A673 (cell line): ENCODE results near the gene CCNK. TPM values are rescaled to one million over a fixed set of nuclear protein-coding genes. Genes with fewer than 3 reads are reported as not detected.

Experiments
- BruUV-seq: library from RNA; stranded (reverse); fragments of 400-500 nt; replicated peaks from 2 replicates; lab custom pipeline; 2021; lab: Mats Ljungman, UMichigan
- CTCF ChIA-PET: fragments of 300-600 bp; sonication (Branson Sonifier 250); formaldehyde crosslinking; loops from one replicate; lab custom pipeline; 2022; ENCODE audit warnings: antibody characterized with exemption; lab: Charles Lee
- POLR2A ChIA-PET: fragments of 300-600 bp; sonication (Branson Sonifier 250); formaldehyde crosslinking; loops from one replicate; lab custom pipeline; 2022; ENCODE audit warnings: antibody characterized with exemption; ENCODE audit not compliant: low non-redundant PET; lab: Charles Lee
- DNase-seq: peaks from one replicate; pipeline ENCODE4 v3.0.0-alpha.2; 2015; ENCODE audit warnings: low spot score
- H3K27ac ChIP-seq: fragments of 200-600 bp; sonication (generic); 2 replicates; pipeline ENCODE4 v1.5.1; 2016; ENCODE audit warnings: mixed run types, low read depth, mild to moderate bottlenecking, mixed read lengths, antibody characterized with exemption, low read length; ENCODE audit not compliant: poor library complexity, severe bottlenecking
- H3K27me3 ChIP-seq: fragments of 200-600 bp; sonication (generic); replicated peaks from 2 replicates; pipeline ENCODE4 v1.6.1; 2017; ENCODE audit warnings: mixed run types, low read depth, mild to moderate bottlenecking, mixed read lengths, antibody characterized with exemption, low read length; ENCODE audit not compliant: insufficient read depth, poor library complexity
- H3K36me3 ChIP-seq: fragments of 200-600 bp; sonication (generic); 2 replicates; pipeline ENCODE4 v1.6.1; 2016; ENCODE audit warnings: mixed run types, mild to moderate bottlenecking, mixed read lengths, antibody characterized with exemption, low read length; ENCODE audit not compliant: insufficient read depth, poor library complexity, severe bottlenecking
- H3K4me1 ChIP-seq: fragments of 200-600 bp; sonication (generic); 2 replicates; pipeline ENCODE4 v1.6.1; 2017; ENCODE audit warnings: mixed run types, mild to moderate bottlenecking, mixed read lengths, antibody characterized with exemption, low read length; ENCODE audit not compliant: insufficient read depth, poor library complexity, severe bottlenecking
- H3K4me3 ChIP-seq: fragments of 200-600 bp; sonication (generic); 2 replicates; pipeline ENCODE4 v1.5.1; 2016; ENCODE audit warnings: low read depth, mixed run types, mild to moderate bottlenecking, mixed read lengths, low read length; ENCODE audit not compliant: poor library complexity, severe bottlenecking
- H3K9me3 ChIP-seq: fragments of 200-600 bp; sonication (generic); 2 replicates; pipeline ENCODE4 v1.6.1; 2016; ENCODE audit warnings: mixed run types, low read depth, mild to moderate bottlenecking, mixed read lengths, antibody characterized with exemption, low read length; ENCODE audit not compliant: poor library complexity, severe bottlenecking
- EZH2 ChIP-seq: fragments of 200-600 bp; sonication (generic); IDR thresholded peaks from 2 replicates; pipeline ENCODE4 v1.6.1; 2017; ENCODE audit warnings: borderline replicate concordance, low read depth, mild to moderate bottlenecking, mixed read lengths, antibody characterized with exemption, low read length; ENCODE audit not compliant: poor library complexity, severe bottlenecking
- intact Hi-C: fragments of 100-400 bp; cut with micrococcal nuclease; formaldehyde crosslinking; loops from one replicate; pipeline ENCODE4 v1.10.0; 2022; ENCODE audit not compliant: unreplicated experiment
- total RNA-seq: library from RNA; stranded (reverse); gene quantifications from 2 replicates; pipeline ENCODE4 v1.2.3, GENCODE V29; 2021
- TF ChIP-seq, protein P1 (sequence below): fragments of 300-800, 200-600 bp; sonication (generic); conservative IDR thresholded peaks from 2 replicates; pipeline ENCODE4 v1.5.1; 2017; ENCODE audit warnings: low read depth, mild to moderate bottlenecking, antibody characterized with exemption, low read length, moderate library complexity, mixed read lengths

The CCNK gene
- total RNA-seq, 1 experiment from 2014 or later = 88.0 TPM

DNA sequence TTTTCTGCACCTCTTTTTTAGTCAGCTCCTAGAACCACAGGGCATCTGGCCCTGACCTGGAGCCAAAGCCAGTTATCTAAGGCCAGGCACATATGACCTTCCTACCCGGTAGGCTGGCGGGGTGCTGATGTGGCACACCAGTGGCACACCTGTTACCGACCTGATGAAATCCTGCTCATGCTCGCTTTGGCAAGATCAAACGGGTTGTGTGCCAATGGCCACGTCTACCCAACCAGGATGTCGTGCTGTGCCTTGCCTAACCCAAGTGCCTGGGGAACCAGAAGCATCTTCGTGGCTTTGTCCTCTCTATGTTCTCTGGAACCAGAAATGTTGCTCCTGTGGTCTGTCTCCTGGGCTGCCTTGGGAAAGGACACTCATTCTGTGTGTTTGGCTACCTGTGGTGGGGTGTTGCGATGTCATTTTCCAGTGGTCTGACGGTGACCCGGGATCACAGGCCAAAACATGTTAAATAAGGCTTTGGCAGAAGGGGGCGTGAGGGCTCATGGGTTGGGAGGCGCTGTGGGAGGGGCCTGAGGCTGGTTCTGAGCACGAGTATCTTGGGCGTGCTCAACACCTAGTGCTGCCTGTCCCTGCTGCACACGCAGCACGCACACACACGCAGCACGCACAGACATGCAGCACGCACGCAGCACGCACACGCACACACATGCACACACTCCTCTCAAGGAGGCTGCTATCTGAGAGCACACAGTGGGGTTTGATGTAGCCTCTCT, 27.9 kb downstream of the CCNK start:
- POLR2A ChIA-PET = no interaction called here
- CTCF ChIA-PET = no interaction called here
- Histone ChIP-seq H3K4me1 (no peaks in the 10 kb centered on the region), H3K4me3 (no peak overlapping the region), H3K36me3 (peaks cover 51% of the 10 kb centered on the region), H3K9me3 (no peaks in the 10 kb centered on the region), H3K27ac (no peak overlapping the region), H3K27me3 (no peaks in the 10 kb centered on the region)
- intact Hi-C loops = no loop called here
- no peak for DNase-seq
- BruUV-seq = no TSS peak
- no peak for TF ChIP-seq EZH2
- TF ChIP-seq, protein P1, sequence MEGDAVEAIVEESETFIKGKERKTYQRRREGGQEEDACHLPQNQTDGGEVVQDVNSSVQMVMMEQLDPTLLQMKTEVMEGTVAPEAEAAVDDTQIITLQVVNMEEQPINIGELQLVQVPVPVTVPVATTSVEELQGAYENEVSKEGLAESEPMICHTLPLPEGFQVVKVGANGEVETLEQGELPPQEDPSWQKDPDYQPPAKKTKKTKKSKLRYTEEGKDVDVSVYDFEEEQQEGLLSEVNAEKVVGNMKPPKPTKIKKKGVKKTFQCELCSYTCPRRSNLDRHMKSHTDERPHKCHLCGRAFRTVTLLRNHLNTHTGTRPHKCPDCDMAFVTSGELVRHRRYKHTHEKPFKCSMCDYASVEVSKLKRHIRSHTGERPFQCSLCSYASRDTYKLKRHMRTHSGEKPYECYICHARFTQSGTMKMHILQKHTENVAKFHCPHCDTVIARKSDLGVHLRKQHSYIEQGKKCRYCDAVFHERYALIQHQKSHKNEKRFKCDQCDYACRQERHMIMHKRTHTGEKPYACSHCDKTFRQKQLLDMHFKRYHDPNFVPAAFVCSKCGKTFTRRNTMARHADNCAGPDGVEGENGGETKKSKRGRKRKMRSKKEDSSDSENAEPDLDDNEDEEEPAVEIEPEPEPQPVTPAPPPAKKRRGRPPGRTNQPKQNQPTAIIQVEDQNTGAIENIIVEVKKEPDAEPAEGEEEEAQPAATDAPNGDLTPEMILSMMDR = no peak

GRCh38 chr14:99509871-99510555, 28.8 kb downstream of the CCNK start:
- no peak for DNase-seq
- intact Hi-C loops = no loop called here
- Histone ChIP-seq H3K27ac (no peak overlapping the region), H3K27me3 (no peaks in the 10 kb centered on the region), H3K9me3 (no peaks in the 10 kb centered on the region), H3K4me1 (no peaks in the 10 kb centered on the region), H3K4me3 (no peak overlapping the region), H3K36me3 (peaks cover 42% of the 10 kb centered on the region)
- no peak for TF ChIP-seq EZH2
- TF ChIP-seq, protein P1 = no peak
- ChIA-PET CTCF (no interaction called here), POLR2A (no interaction called here)
- BruUV-seq = no TSS peak

- ChIA-PET POLR2A (no interaction called here), CTCF (no interaction called here)
- peaks cover 42% of the 10 kb centered on the region for H3K36me3 ChIP-seq
- no peak for TF ChIP-seq EZH2
- TF ChIP-seq, protein P1 = no peak
- intact Hi-C loops = no loop called here
- H3K9me3 ChIP-seq = no peaks in the 10 kb centered on the region
- H3K4me3 ChIP-seq = no peak overlapping the region
- no peaks in the 10 kb centered on the region for H3K4me1 ChIP-seq
- TSS peak; percentile 99 for BruUV-seq
- no peaks in the 10 kb centered on the region for H3K27me3 ChIP-seq
- H3K27ac ChIP-seq = no peak overlapping the region
- DNase-seq = no peak
Observed at GRCh38 chr14:99510556-99511139, 29.4 kb downstream of the CCNK start.
